ENCODE measurements around the gene MICALL2.

Gene MICALL2

GRCh38 chr7:1385086-1385808 is 74.0 kb downstream of the MICALL2 start:
- DNase-seq (ENCODE audit: low read depth): no peak
- no peak overlapping the region for H3K4me3 ChIP-seq (ENCODE audit: low read depth, low read length)
- TF ChIP-seq CTCF (IDR thresholded peaks at IDR 0.05; ENCODE audit: low read depth, low read length): no peak
- TF ChIP-seq MYC (IDR thresholded peaks at IDR 0.05; ENCODE audit: low read depth, low read length): no peak
- no peak for TF ChIP-seq POLR2A (IDR thresholded peaks at IDR 0.05; ENCODE audit: extremely low read depth, insufficient read length)
- TF ChIP-seq MAX (IDR thresholded peaks at IDR 0.05; ENCODE audit: low read depth, low read length): no peak

All from NB4 (cell line).